OCI-LY1 (cell line): ENCODE measurements around the gene PARD3B.

Experiments used
- CTCF ChIP-seq: fragments of 200-600 bp; sonication (generic), shearing (Covaris generic); IDR thresholded peaks from 2 replicates; pipeline ENCODE4 v1.5.1; 2017; ENCODE audit warnings: mild to moderate bottlenecking, antibody characterized with exemption, low read length, moderate library complexity, mixed read lengths
- EZH2 ChIP-seq: fragments of 200-600 bp; sonication (generic), shearing (Covaris generic); IDR thresholded peaks from 2 replicates; pipeline ENCODE4 v1.8.0; 2017; ENCODE audit warnings: borderline replicate concordance, mixed run types, mild to moderate bottlenecking, antibody characterized with exemption, low read length, moderate library complexity, mixed read lengths

- TF ChIP-seq CTCF (no peak), EZH2 (no peak)
Measured at GRCh38 chr2:205540036-205540435, 994.8 kb downstream of the PARD3B start.
